HG02981 (cell line): Measurements from ENCODE around the gene ACOX2.

Experiments
- ATAC-seq: cut with Tn5 transposase; IDR thresholded peaks from one replicate; pipeline ENCODE4 v1.9.1; 2021; ENCODE audit warnings: mild to moderate bottlenecking, moderate library complexity; ENCODE audit not compliant: unreplicated experiment

ACOX2 gene

DNA sequence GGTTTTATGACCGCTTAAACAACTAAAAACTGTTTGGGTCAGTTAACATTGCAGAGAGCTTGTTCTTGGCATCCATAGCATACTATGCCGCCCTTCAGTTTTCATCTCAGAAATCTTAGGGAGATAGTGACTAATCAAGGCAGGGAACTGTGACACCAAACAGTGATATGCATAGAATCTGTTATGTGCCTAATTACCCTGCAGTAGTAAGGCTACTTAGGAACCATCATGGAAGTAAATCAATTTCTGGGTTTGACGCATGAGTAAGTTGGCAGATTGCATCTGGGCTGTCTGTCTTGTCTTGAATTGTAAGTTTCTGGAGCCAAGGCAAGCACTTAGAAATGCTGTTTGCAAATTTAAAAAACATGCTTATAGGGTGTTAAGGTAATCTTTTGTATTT, 22.6 kb downstream of the ACOX2 start:
- no peak for ATAC-seq

GRCh38 chr3:58508437-58508836, 28.6 kb downstream of the ACOX2 start:
- ATAC-seq, result no peak

GRCh38 chr3:58507356-58508078, 29.5 kb downstream of the ACOX2 start:
- ATAC-seq, result no peak

- no peak for ATAC-seq
These were observed 34.1 kb downstream of the ACOX2 start for GRCh38 chr3:58502872-58503271.

DNA sequence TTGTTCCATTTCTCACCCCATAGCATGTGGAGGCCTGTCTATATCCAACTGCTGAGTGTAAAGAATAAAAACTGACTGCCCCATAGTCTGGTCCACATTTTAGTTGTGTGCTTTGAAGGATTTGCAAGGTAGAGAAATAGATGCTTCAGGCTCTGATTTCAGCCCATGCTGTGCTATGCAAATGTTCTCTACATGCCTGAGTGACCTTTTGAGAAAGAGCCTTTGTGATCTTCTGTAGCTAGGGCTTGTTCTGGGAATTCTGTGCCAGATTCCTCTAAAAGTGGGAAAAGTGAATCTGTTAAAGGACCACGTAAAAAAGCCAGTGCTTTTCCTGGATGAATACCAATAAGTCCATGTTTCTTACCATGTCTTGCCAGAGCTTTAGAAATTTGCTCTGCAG, 39.9 kb downstream of the ACOX2 start:
- ATAC-seq, result no peak

- no peak for ATAC-seq
These were observed 40.7 kb downstream of the ACOX2 start for GRCh38 chr3:58496206-58496857.

GRCh38 chr3:58495101-58495500, 41.9 kb downstream of the ACOX2 start:
- no peak for ATAC-seq

DNA sequence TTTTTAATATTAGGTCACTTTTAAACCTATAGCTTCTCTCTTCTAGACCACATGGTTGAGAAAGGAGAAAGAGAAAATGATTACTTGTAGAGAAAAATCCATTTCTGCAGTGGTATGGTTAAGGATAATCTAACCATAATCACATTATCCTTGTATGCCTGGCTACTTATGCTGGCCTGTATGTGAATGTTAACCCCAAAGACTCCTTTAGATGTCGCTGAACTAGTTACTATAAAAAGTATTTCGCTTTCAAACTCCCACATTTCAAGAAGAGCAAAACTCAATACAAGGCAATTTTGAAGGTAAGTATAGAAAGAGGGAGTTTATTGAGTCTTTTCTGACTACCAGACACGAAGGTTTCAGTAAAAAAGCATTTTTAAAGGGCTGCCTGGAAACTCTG, 42.9 kb downstream of the ACOX2 start:
- ATAC-seq, result no peak

DNA sequence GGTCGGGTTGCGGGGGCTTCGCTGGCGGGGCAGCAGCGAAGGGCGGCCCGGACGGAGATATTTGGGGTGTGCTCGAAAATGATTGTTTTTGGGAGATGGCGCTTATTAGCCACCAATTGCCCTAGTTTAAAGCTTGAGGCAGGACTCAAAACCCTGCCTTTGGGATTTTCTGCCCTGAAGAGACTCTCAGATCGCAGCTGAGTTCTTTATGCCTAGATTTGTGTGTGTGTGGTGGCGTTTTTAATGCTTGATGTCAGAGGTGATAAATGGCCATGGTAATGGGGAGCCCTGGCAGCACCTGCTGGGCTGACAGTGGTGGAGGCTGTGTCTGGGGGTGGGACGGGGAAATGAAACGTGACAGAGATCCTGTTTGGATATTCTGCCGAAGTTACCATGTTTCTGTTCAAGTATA, 44.5 kb downstream of the ACOX2 start:
- no peak for ATAC-seq

DNA sequence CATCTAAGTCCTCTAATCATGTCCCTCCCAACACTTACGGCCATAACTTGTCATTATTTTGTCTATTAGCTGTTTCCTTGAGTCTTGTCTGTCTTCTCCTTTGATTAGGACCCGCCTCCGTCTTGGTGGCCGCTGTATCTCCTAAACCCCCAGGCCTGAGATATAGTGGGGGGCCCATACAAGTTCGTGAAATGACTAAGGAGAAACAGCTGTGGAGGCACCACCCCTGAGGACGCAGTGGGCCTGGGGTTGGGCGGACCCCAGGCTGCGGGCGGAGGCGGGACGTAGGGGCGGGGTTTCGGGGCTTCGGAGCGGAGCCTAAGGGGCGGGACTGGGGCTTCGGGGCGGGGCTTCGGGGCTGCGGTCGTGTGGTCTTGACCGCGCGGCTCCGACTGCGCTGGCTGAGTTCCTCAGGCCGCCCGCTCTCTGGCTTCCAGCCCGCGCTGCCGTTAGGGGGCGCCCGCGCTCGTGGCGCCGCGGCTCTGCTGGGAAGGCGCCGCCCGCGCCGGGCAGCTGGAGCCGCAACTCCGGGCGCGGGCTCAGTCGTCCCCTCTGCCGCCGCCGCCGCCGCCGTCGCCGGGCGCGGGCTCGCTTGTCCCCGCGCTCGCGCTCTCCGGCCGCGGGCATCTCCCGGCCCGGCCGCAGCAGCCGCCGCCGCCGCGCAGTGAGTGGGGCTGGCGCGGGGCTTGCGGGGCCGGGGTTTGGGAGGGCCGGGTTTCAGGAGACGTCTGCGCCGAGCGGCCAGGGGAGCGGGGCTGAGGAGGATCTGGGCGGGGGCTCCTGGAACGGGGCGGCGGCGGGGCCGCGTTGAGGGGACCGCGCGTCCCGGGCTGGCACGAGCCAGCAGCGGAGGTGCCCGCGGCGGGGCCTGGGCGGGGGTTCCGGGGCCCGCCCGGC, 45.2 kb downstream of the ACOX2 start, which contains the start of gene KCTD6:
Gene KCTD6 (plus strand): TSS at position 591 of the 897 bp plus-strand sequence. CDS start 6,660 bp downstream, outside the sequence.
- ATAC-seq, result peak; percentile 94

- ATAC-seq, result no peak
These were observed 46.0 kb downstream of the ACOX2 start for GRCh38 chr3:58490860-58491501.

- ATAC-seq, result no peak
These were observed 48.0 kb downstream of the ACOX2 start for GRCh38 chr3:58488967-58489366.

DNA sequence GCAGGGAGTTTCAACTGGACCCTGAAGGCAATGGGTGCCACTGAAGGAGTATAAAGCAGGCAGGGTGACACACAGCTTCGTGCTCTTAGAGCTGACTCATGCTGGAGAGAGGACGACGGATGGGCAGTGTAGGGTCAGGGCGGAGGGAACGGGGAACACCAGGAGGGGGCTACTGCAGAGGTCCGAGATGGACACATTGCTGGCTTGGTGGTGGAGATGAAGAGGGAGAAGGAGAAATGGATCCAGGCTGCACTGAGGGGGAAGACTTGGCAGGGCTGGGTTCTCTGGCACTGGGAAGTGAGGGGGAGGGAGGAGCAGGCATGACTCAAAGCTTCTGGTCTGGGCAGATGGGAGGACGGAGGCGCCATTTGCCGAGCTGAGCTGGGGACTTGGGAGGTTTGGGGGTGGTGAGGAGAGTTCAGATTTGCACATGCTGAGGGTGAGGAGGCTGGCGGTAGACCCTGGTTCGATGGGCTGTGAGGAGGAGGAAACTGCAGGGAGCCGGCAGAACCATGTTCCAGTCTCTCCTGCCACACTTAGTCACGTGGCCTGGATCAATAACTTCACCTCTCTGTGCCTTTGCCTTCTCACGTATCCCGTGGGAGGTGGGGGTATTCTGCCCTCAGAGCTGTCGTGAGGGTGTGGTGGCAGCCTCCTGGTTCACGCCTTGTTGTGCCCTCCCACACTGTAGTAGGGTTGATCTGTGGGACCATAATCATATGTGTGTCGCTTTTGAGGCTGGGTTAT, 49.7 kb downstream of the ACOX2 start:
- ATAC-seq, result no peak

- no peak for ATAC-seq
These were observed 51.1 kb downstream of the ACOX2 start for GRCh38 chr3:58485801-58486435.

DNA sequence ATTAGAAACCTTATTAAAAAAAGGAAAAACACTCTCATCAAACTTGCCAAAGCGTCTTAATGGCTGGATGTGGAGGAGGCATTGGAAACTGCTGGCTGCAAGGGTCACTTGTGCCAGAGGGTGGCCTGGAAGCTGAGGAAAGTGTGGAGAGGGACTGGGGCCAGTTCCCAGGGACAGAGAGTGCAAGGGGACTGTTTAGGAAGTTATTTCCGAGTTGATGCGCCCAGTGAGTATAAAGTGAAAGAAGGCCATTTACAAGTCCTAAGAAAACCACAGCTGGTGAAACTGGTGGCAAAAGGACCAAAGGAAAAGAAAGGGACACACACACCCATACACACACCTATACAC, 52.3 kb downstream of the ACOX2 start:
- ATAC-seq, result no peak

GRCh38 chr3:58484045-58484721, 52.8 kb downstream of the ACOX2 start:
- no peak for ATAC-seq

DNA sequence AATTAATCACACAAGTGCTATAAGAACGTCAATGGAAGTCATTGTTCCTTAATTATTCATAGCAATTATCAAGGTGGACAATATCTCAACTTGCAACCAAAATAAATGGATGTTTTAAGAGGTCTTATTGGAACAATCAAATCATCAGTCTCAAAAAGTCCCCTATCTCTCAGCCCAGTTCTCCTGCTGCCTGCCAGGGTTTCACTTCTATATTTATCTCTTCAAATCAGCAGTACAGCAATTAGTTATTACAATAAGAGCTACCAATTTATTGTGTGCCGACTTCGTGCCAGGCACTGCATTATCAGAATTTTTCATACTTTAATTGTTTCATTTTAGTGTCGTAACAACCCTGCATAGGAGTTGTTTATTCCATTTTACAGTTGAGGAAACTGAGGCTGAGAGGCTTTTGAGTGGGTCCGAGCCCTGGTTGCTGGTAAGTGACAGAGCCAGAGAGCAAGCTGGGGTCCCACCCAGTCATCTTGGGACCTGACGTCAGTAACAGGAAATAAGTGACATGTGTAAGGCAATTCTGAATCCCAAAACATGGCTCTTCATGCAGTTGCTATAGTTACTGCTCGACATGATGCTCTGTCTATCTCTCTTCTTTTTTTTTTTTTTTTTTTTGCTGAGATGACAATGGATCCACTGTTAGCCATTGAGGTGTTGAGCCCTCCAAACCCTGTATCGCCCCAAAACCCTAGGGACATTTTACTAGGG, 53.9 kb downstream of the ACOX2 start:
- ATAC-seq, result no peak

GRCh38 chr3:58480309-58480708, 56.7 kb downstream of the ACOX2 start:
- no peak for ATAC-seq

DNA sequence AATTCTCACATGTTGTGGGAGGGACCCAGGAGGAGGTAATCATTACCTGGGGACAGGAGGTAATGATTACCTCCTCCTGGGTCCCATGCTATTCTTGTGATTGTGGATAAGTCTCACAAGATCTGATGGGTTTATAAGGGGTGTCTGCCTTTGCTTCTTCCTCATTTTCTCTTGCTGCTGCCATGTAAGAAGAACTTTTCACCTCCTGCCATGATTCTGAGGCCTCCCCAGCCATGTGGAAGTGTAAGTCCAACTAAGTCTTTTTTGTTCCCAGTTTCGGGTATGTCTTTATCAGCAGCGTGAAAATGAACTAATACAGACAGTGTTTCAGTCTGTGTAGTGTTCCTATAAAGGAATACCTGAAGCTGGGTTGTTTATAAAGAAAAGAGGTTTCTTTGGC, 58.2 kb downstream of the ACOX2 start:
- ATAC-seq, result no peak
